ENCODE results near the gene HRG. TPM values are rescaled to one million over a fixed set of nuclear protein-coding genes. Genes with fewer than 3 reads are reported as not detected.

Gene HRG
- total RNA-seq, 1 experiment from 2014 or later, result not detected

GRCh38 chr3:186646106-186646505 lies 19.7 kb upstream of the HRG start:
- no peak for DNase-seq
- H3K27me3 Mint-ChIP-seq (ENCODE audit: low read depth), result no peaks in the 10 kb centered on the region; the same call in 1 of the 2 replicates

More at GRCh38 chr3:186646106-186646505, 19.7 kb upstream of the HRG start:
- Histone ChIP-seq H2AFZ (ENCODE audit: low read length) (no peak overlapping the region), H3K27ac (ENCODE audit: insufficient read length, low read depth, low read length) (no peak overlapping the region), H3K14ac (ENCODE audit: insufficient read depth, low read length) (no peak overlapping the region), H3K79me1 (ENCODE audit: insufficient read depth, low read depth, low read length, poor library complexity, severe bottlenecking) (no peaks in the 10 kb centered on the region), H2BK15ac (ENCODE audit: low read depth, low read length) (no peak overlapping the region), H2BK12ac (ENCODE audit: insufficient read length, low read depth, low read length) (no peak overlapping the region), H2BK5ac (ENCODE audit: insufficient read length, low read length) (no peak overlapping the region), H3K4me1 (ENCODE audit: insufficient read depth, low read length) (peaks cover 7% of the 10 kb centered on the region; the same call in 1 of the 2 replicates), H3K18ac (ENCODE audit: insufficient read length, low read depth, low read length) (no peak overlapping the region), H3K23ac (ENCODE audit: insufficient read length, low read depth, low read length) (no peak overlapping the region), H3K9me3 (ENCODE audit: control insufficient read depth, low read depth, low read length) (no peaks in the 10 kb centered on the region), H2BK120ac (ENCODE audit: low read depth, low read length, poor library complexity, severe bottlenecking) (no peak overlapping the region), H2BK20ac (ENCODE audit: low read depth, low read length, poor library complexity, severe bottlenecking) (no peak overlapping the region), H4K20me1 (ENCODE audit: control insufficient read depth, insufficient read depth, insufficient read length) (no peaks in the 10 kb centered on the region), H3K4ac (ENCODE audit: low read depth, low read length) (no peak overlapping the region), H4K91ac (ENCODE audit: insufficient read length, low read depth, low read length) (no peak overlapping the region), H3T11ph (ENCODE audit: low read length) (no peak overlapping the region), H3K4me2 (ENCODE audit: insufficient read depth, insufficient read length, low read length) (no peak overlapping the region), H2AK5ac (ENCODE audit: insufficient read length, low read length) (no peak overlapping the region), H3K23me2 (ENCODE audit: insufficient read length, low read depth, low read length, poor library complexity, severe bottlenecking) (no peaks in the 10 kb centered on the region), H3K9ac (ENCODE audit: extremely low read depth, insufficient read length, low read length) (no peak overlapping the region), H4K5ac (ENCODE audit: insufficient read length, low read depth, low read length) (no peak overlapping the region), H3K27me3 (ENCODE audit: insufficient read depth, low read length) (no peaks in the 10 kb centered on the region), H3K79me2 (ENCODE audit: insufficient read depth, low read length) (no peaks in the 10 kb centered on the region), H4K8ac (replicated peaks; ENCODE audit: insufficient read length, low read depth, low read length) (no peak overlapping the region), H3K56ac (ENCODE audit: insufficient read length, low read depth, low read length) (no peak overlapping the region)
- TF ChIP-seq, protein P1, sequence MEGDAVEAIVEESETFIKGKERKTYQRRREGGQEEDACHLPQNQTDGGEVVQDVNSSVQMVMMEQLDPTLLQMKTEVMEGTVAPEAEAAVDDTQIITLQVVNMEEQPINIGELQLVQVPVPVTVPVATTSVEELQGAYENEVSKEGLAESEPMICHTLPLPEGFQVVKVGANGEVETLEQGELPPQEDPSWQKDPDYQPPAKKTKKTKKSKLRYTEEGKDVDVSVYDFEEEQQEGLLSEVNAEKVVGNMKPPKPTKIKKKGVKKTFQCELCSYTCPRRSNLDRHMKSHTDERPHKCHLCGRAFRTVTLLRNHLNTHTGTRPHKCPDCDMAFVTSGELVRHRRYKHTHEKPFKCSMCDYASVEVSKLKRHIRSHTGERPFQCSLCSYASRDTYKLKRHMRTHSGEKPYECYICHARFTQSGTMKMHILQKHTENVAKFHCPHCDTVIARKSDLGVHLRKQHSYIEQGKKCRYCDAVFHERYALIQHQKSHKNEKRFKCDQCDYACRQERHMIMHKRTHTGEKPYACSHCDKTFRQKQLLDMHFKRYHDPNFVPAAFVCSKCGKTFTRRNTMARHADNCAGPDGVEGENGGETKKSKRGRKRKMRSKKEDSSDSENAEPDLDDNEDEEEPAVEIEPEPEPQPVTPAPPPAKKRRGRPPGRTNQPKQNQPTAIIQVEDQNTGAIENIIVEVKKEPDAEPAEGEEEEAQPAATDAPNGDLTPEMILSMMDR (conservative IDR thresholded peaks at IDR 0.05), result no peak
- Mint-ChIP-seq H3K4me1 (peaks cover 11 to 14% of the 10 kb centered on the region in 2 experiments), H3K27ac (no peak overlapping the region), H3K9me3 (no peaks in the 10 kb centered on the region), H3K4me3 (no peak overlapping the region), H3K36me3 (ENCODE audit: insufficient read depth in 1 of 3, low read depth in 3 of 3) (no peaks in the 10 kb centered on the region)
- WGBS (ENCODE audit: extremely low coverage, insufficient read length, low lambda C conversion rate), result no CpG with 5 or more reads among the region's 4 CpGs

All from H9 (cell line).